GM12878 (cell line): Measurements from ENCODE around the gene EPB41L1. TPM values are rescaled to one million over a fixed set of nuclear protein-coding genes. Genes with fewer than 3 reads are reported as not detected.

Source experiments
- ATAC-seq: fragments of 200-7000 bp; cut with Tn5 transposase; 3 replicates; pipeline ENCODE4 v1.9.1; 2020; ENCODE audit warnings: mild to moderate bottlenecking, moderate library complexity
- BruUV-seq: library from RNA; stranded (reverse); fragments of 400-500 nt; replicated peaks from 2 replicates; lab custom pipeline; 2021; lab: Mats Ljungman, UMichigan
- CTCF ChIA-PET: fragments of 300-600 bp; sonication (Branson Sonifier 250); formaldehyde crosslinking; extraction: SDS; loops from one replicate; lab custom pipeline; 2021; ENCODE audit warnings: inconsistent platforms; lab: Yijun Ruan, JAX
- POLR2A ChIA-PET: fragments of 350-600 bp; formaldehyde crosslinking; extraction: SDS; loops from one replicate; lab custom pipeline; 2021; ENCODE audit warnings: inconsistent platforms; lab: Charles Lee
- RAD21 ChIA-PET: fragments of 300-600 bp; sonication (Branson Sonifier 250); formaldehyde crosslinking; loops from one replicate; lab custom pipeline; 2023; ENCODE audit warnings: antibody characterized with exemption; ENCODE audit not compliant: unreplicated experiment; lab: Charles Lee
- SMC1A ChIA-PET: fragments of 300-600 bp; sonication (Branson Sonifier 250); formaldehyde crosslinking; loops from one replicate; lab custom pipeline; 2023; ENCODE audit not compliant: unreplicated experiment, uncharacterized antibody; lab: Charles Lee
- DNase-seq: peaks from one replicate; pipeline ENCODE4 v3.0.0-alpha.2; 2011; ENCODE audit warnings: low read depth, low spot score
- FAIRE-seq: peaks from 3 replicates; lab custom pipeline; 2011; peaks lifted over from hg19 to GRCh38; lab: Jason Lieb, UNC
- H2AFZ ChIP-seq: 2 replicates; pipeline ENCODE4 v1.6.0; 2011; ENCODE audit warnings: low read depth, low read length, control low read depth; ENCODE audit not compliant: control insufficient read depth
- H3K27ac ChIP-seq: 2 replicates; pipeline ENCODE4 v1.5.1; 2011; ENCODE audit warnings: control low read depth; ENCODE audit not compliant: control insufficient read depth, insufficient read depth
- H3K27me3 ChIP-seq, 2 experiments: replicated peaks in 1 of 2; 2 replicates each; pipeline versions ENCODE4 v1.6.0 to v1.6.1; 2011; ENCODE audit warnings: low read length in 1 of 2; ENCODE audit not compliant: control insufficient read depth in 2 of 2, insufficient read depth in 2 of 2
- H3K36me3 ChIP-seq, 2 experiments: 2 replicates each; pipeline ENCODE4 v1.5.1; 2011; ENCODE audit warnings: low read length in 1 of 2; ENCODE audit not compliant: control insufficient read depth in 2 of 2, insufficient read depth in 2 of 2
- H3K4me1 ChIP-seq: 2 replicates; pipeline ENCODE4 v1.6.1; 2011; ENCODE audit warnings: mild to moderate bottlenecking, low read length, moderate library complexity, mixed read lengths; ENCODE audit not compliant: control insufficient read depth, insufficient read depth
- H3K4me2 ChIP-seq: 2 replicates; pipeline ENCODE4 v1.6.0; 2011; ENCODE audit warnings: control low read depth; ENCODE audit not compliant: control insufficient read depth, insufficient read depth
- H3K4me3 ChIP-seq: fragments of 200-600 bp; sonication (generic); 2 replicates; pipeline ENCODE4 v1.5.1; 2016
- H3K79me2 ChIP-seq: 2 replicates; pipeline ENCODE4 v1.6.0; 2011; ENCODE audit warnings: low read length; ENCODE audit not compliant: control insufficient read depth, insufficient read depth
- H3K9ac ChIP-seq: 2 replicates; pipeline ENCODE4 v1.8.0; 2011; ENCODE audit warnings: low read length, control low read depth, mixed read lengths; ENCODE audit not compliant: control insufficient read depth, insufficient read depth
- H3K9me3 ChIP-seq: replicated peaks from 3 replicates; pipeline ENCODE4 v1.5.1; 2011; ENCODE audit warnings: mild to moderate bottlenecking, low read length; ENCODE audit not compliant: control insufficient read depth, insufficient read depth
- H4K20me1 ChIP-seq: 2 replicates; pipeline ENCODE4 v1.6.0; 2011; ENCODE audit not compliant: control insufficient read depth, insufficient read depth
- BCL11A ChIP-seq: IDR thresholded peaks from 2 replicates; pipeline ENCODE4 v1.6.1; 2011; ENCODE audit warnings: low read depth, low read length
- SIX5 ChIP-seq: IDR thresholded peaks from 2 replicates; pipeline ENCODE4 v1.6.1; 2011; ENCODE audit warnings: mild to moderate bottlenecking, low read depth, low read length, moderate library complexity; ENCODE audit not compliant: severe bottlenecking
- STAT1 ChIP-seq: fragments of 450-650 bp; conservative IDR thresholded peaks from 2 replicates; pipeline ENCODE4 v1.6.1; 2014; ENCODE audit warnings: antibody characterized with exemption, mild to moderate bottlenecking
- SUPT20H ChIP-seq: IDR thresholded peaks from 2 replicates; pipeline ENCODE4 v1.6.1; 2011; ENCODE audit warnings: low read depth, mild to moderate bottlenecking, low read length, moderate library complexity, borderline replicate concordance; ENCODE audit not compliant: control insufficient read depth
- WGBS: methylation state at CpG from one replicate; pipeline ENCODE4 v1.1.6; 2016; ENCODE audit warnings: low lambda C conversion rate; ENCODE audit not compliant: insufficient replicate concordance, insufficient coverage; ENCODE audit errors: missing lambda C conversion rate; 5-methylcytosine and 5-hydroxymethylcytosine counted together
- in situ Hi-C: fragments of 300-500 bp; cut with MboI; formaldehyde crosslinking; loops from 9 replicates; pipeline ENCODE4 v1.14.3; 2018; ENCODE audit warnings: mixed read lengths
- intact Hi-C: fragments of 100-400 bp; cut with micrococcal nuclease; formaldehyde crosslinking; loops from one replicate; pipeline ENCODE4 v1.14.2; 2022; ENCODE audit not compliant: unreplicated experiment
- polyA plus RNA-seq, 11 experiments: library from polyadenylated mRNA; depleted of rRNA in 4 of 11; unstranded in 6 of 11; stranded (reverse) in 5 of 11; fragments of >200 nt; fragmentation: Nextera tagmentation in 4 of 11; fragmentation: Illumina TruSeq in 1 of 11; extraction: Ambion mirVana in 4 of 11; extraction: Trizol in 1 of 11; gene quantifications; 1 replicate in 1 of 11; 2 replicates in 10 of 11; pipeline versions ENCODE4 v1.2.1 to v1.2.3, GENCODE V29; 2011 to 2016; ENCODE audit warnings: inconsistent platforms in 2 of 11, missing spikeins in 2 of 11, low read depth in 1 of 11
- total RNA-seq, 4 experiments: library from RNA; depleted of rRNA in 3 of 4; stranded (reverse); fragments of >200 nt in 3 of 4; fragmentation: Illumina TruSeq in 1 of 4; extraction: Trizol in 1 of 4; gene quantifications; 2 replicates each; pipeline versions ENCODE4 v1.2.1 to v1.2.3, GENCODE V29; 2013 to 2021
- TF ChIP-seq, protein P1 (sequence below): fragments of 450-650 bp; IDR thresholded peaks from 2 replicates; pipeline ENCODE4 v1.6.1; 2017; ENCODE audit warnings: low read depth, mild to moderate bottlenecking, moderate library complexity
- TF ChIP-seq, protein P2 (sequence below): fragments of 450-650 bp; IDR thresholded peaks from 2 replicates; pipeline ENCODE4 v1.6.1; 2016; ENCODE audit warnings: mild to moderate bottlenecking

The EPB41L1 gene
- total and polyA plus RNA-seq, 10 of the 15 experiments (the other 5 are each of a cell fraction or from before 2014, with no cell fraction given): 0.08 to 3.2 (median 0.31) TPM

DNA sequence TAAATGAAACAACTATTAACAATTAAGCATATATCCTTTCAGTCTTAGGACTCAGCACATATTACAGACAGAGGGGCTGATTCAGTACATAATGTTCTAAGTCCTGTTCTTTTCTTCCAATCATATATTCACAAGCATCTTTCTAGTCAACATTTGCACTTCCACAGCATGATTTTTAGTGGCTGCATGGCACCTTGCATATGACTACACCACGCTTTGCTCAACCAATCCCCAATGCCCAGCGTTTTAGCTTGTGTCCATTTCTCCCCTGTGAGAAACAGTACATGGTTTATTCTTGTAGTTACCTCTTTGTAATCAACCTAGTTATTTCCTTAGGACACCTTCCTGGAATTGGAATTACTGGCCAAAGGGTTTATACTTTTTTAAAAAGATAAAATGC, 115.0 kb downstream of the EPB41L1 start:
- ChIA-PET POLR2A (no interaction called here), CTCF (no interaction called here), RAD21 (no interaction called here), SMC1A (no interaction called here)
- H3K4me3 ChIP-seq: no peak overlapping the region
- TF ChIP-seq, protein P1, sequence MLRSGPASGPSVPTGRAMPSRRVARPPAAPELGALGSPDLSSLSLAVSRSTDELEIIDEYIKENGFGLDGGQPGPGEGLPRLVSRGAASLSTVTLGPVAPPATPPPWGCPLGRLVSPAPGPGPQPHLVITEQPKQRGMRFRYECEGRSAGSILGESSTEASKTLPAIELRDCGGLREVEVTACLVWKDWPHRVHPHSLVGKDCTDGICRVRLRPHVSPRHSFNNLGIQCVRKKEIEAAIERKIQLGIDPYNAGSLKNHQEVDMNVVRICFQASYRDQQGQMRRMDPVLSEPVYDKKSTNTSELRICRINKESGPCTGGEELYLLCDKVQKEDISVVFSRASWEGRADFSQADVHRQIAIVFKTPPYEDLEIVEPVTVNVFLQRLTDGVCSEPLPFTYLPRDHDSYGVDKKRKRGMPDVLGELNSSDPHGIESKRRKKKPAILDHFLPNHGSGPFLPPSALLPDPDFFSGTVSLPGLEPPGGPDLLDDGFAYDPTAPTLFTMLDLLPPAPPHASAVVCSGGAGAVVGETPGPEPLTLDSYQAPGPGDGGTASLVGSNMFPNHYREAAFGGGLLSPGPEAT: no peak
- TF ChIP-seq BCL11A (no peak), SIX5 (no peak), STAT1 (no peak), SUPT20H (no peak)
- TF ChIP-seq, protein P2, sequence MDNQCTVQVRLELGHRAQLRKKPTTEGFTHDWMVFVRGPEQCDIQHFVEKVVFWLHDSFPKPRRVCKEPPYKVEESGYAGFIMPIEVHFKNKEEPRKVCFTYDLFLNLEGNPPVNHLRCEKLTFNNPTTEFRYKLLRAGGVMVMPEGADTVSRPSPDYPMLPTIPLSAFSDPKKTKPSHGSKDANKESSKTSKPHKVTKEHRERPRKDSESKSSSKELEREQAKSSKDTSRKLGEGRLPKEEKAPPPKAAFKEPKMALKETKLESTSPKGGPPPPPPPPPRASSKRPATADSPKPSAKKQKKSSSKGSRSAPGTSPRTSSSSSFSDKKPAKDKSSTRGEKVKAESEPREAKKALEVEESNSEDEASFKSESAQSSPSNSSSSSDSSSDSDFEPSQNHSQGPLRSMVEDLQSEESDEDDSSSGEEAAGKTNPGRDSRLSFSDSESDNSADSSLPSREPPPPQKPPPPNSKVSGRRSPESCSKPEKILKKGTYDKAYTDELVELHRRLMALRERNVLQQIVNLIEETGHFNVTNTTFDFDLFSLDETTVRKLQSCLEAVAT: no peak
- H3K9me3 ChIP-seq: no peaks in the 10 kb centered on the region
- in situ Hi-C loops (no loop called here), intact Hi-C loops (no loop called here)
- no peak for ATAC-seq
- BruUV-seq: no TSS peak
- H3K4me2 ChIP-seq: no peak overlapping the region
- DNase-seq: no peak
- no peak overlapping the region for H3K27ac ChIP-seq
- 3% methylated on average over 2 of the region's 2 CpGs for WGBS
- H3K27me3 ChIP-seq: peaks cover 0 to 2% of the 10 kb centered on the region in 2 experiments; a peak in 2 of 4 replicates
- no peak overlapping the region for H3K9ac ChIP-seq
- H3K4me1 ChIP-seq: no peaks in the 10 kb centered on the region
- no peak overlapping the region for H2AFZ ChIP-seq
- H3K79me2 ChIP-seq: no peaks in the 10 kb centered on the region
- FAIRE-seq: no peak
- no peaks in the 10 kb centered on the region for H4K20me1 ChIP-seq
- H3K36me3 ChIP-seq: no peaks in the 10 kb centered on the region
